ENCODE data around the gene GFY. TPM values are rescaled to one million over a fixed set of nuclear protein-coding genes. Genes with fewer than 3 reads are reported as not detected.

Gene GFY
- total RNA-seq, 2 experiments from 2014 or later = not detected

GRCh38 chr19:49423071-49423984 lies 1.9 kb upstream of the GFY start, which contains the start of gene PTH2:
Gene PTH2 (minus strand): TSS chr19:49423441. CDS start chr19:49423339, 102 bp downstream.
- CTCF ChIA-PET = interaction anchor here (1.0 to 7.2 kb wide), 2 partner anchors 13 kb away, joined by 3 to 71 read pairs; no protein-coding TSS in a partner anchor
- peaks cover 3% of the 10 kb centered on the region for H3K36me3 Mint-ChIP-seq (ENCODE audit: low read depth)
- no peak for DNase-seq
- peaks cover 69% of the 10 kb centered on the region for H3K4me1 Mint-ChIP-seq
- POLR2A ChIA-PET = no interaction called here
- H3K27ac Mint-ChIP-seq = peak within 1 kb of the TSS; percentile 68
- H3K9me3 Mint-ChIP-seq = no peaks in the 10 kb centered on the region
- H3K27me3 Mint-ChIP-seq = peaks cover 89% of the 10 kb centered on the region
- peak within 1 kb of the TSS; percentile 60 for H3K4me3 Mint-ChIP-seq

GRCh38 chr19:49423985-49424303 lies 1.2 kb upstream of the GFY start:
- peak; percentile 46 for DNase-seq
- H3K36me3 Mint-ChIP-seq (ENCODE audit: low read depth) = peaks cover 4% of the 10 kb centered on the region
- H3K4me1 Mint-ChIP-seq = peaks cover 74% of the 10 kb centered on the region
- POLR2A ChIA-PET = no interaction called here
- no peak overlapping the region for H3K27ac Mint-ChIP-seq
- CTCF ChIA-PET = interaction anchor here (0.5 to 7.2 kb wide), 4 partner anchors 12 to 20 kb away, joined by 3 to 71 read pairs (median 4); no protein-coding TSS in a partner anchor
- peak overlapping the region; percentile 46 for H3K4me3 Mint-ChIP-seq
- no peaks in the 10 kb centered on the region for H3K9me3 Mint-ChIP-seq
- peaks cover 91% of the 10 kb centered on the region for H3K27me3 Mint-ChIP-seq

- POLR2A ChIA-PET = no interaction called here
- Mint-ChIP-seq H3K4me1 (peaks cover 72% of the 10 kb centered on the region), H3K36me3 (ENCODE audit: low read depth) (peaks cover 4% of the 10 kb centered on the region), H3K27me3 (peaks cover 89% of the 10 kb centered on the region), H3K4me3 (no peak overlapping the region), H3K9me3 (no peaks in the 10 kb centered on the region), H3K27ac (no peak overlapping the region)
- CTCF ChIA-PET = interaction anchor here (1.0 to 2.1 kb wide), 5 partner anchors 10 to 44 kb away, joined by 4 to 6 read pairs (median 4); no protein-coding TSS in a partner anchor
- peak; percentile 33 for DNase-seq
Measured at GRCh38 chr19:49425922-49426592, 869 bp downstream of the GFY start.

GRCh38 chr19:49427339-49427738 lies 2.2 kb downstream of the GFY start:
- Mint-ChIP-seq H3K4me3 (no peak overlapping the region), H3K27me3 (peaks cover 87% of the 10 kb centered on the region), H3K36me3 (ENCODE audit: low read depth) (peaks cover 4% of the 10 kb centered on the region), H3K27ac (no peak overlapping the region), H3K9me3 (no peaks in the 10 kb centered on the region), H3K4me1 (peaks cover 67% of the 10 kb centered on the region)
- CTCF ChIA-PET = interaction anchor here (1.9 to 2.1 kb wide), 2 partner anchors 9 to 15 kb away, joined by 5 to 6 read pairs; no protein-coding TSS in a partner anchor
- POLR2A ChIA-PET = no interaction called here
- no peak for DNase-seq

GRCh38 chr19:49427855-49428546 lies 2.8 kb downstream of the GFY start:
- Mint-ChIP-seq H3K4me3 (peak overlapping the region; percentile 3), H3K27ac (peak overlapping the region; percentile 48), H3K4me1 (peaks cover 64% of the 10 kb centered on the region), H3K27me3 (peaks cover 86% of the 10 kb centered on the region), H3K36me3 (ENCODE audit: low read depth) (peaks cover 1% of the 10 kb centered on the region), H3K9me3 (no peaks in the 10 kb centered on the region)
- DNase-seq = no peak
- ChIA-PET POLR2A (no interaction called here), CTCF (interaction anchor here (1.9 to 2.1 kb wide), 2 partner anchors 8 to 14 kb away, joined by 5 to 6 read pairs; no protein-coding TSS in a partner anchor)

GRCh38 chr19:49428547-49429451 lies 3.6 kb downstream of the GFY start:
- ChIA-PET POLR2A (no interaction called here), CTCF (interaction anchor here (0.8 to 1.2 kb wide), 4 partner anchors 12 to 41 kb away, joined by 3 to 4 read pairs (median 3); no protein-coding TSS in a partner anchor)
- no peak for DNase-seq
- Mint-ChIP-seq H3K27ac (no peak overlapping the region), H3K4me3 (no peak overlapping the region), H3K27me3 (peaks cover 86% of the 10 kb centered on the region), H3K4me1 (peaks cover 62% of the 10 kb centered on the region), H3K36me3 (ENCODE audit: low read depth) (peaks cover 1% of the 10 kb centered on the region), H3K9me3 (no peaks in the 10 kb centered on the region)

- peaks cover 85% of the 10 kb centered on the region for H3K27me3 Mint-ChIP-seq
- peaks cover 1% of the 10 kb centered on the region for H3K36me3 Mint-ChIP-seq (ENCODE audit: low read depth)
- H3K9me3 Mint-ChIP-seq = no peaks in the 10 kb centered on the region
- DNase-seq = no peak
- no peak overlapping the region for H3K27ac Mint-ChIP-seq
- ChIA-PET CTCF (interaction anchor here (1.2 kb wide), 1 partner anchor 40 kb away, joined by 4 read pairs; no protein-coding TSS in a partner anchor), POLR2A (no interaction called here)
- H3K4me1 Mint-ChIP-seq = peaks cover 55% of the 10 kb centered on the region
- no peak overlapping the region for H3K4me3 Mint-ChIP-seq
Measured at GRCh38 chr19:49430172-49430677, 5.0 kb downstream of the GFY start.

- Mint-ChIP-seq H3K27me3 (peaks cover 85% of the 10 kb centered on the region), H3K4me1 (peaks cover 50% of the 10 kb centered on the region), H3K27ac (no peak overlapping the region), H3K4me3 (no peak overlapping the region), H3K9me3 (no peaks in the 10 kb centered on the region), H3K36me3 (ENCODE audit: low read depth) (peaks cover 1% of the 10 kb centered on the region)
- POLR2A ChIA-PET = no interaction called here
- CTCF ChIA-PET = interaction anchor here (0.6 to 0.9 kb wide), 2 partner anchors 39 to 1083 kb away, joined by 3 read pairs; partner anchors contain the start of gene ASPDH
- DNase-seq = peak; percentile 42
Measured at GRCh38 chr19:49430678-49431329, 5.6 kb downstream of the GFY start.

GRCh38 chr19:49431330-49431749 lies 6.2 kb downstream of the GFY start:
- Mint-ChIP-seq H3K4me1 (peaks cover 50% of the 10 kb centered on the region), H3K9me3 (no peaks in the 10 kb centered on the region), H3K27ac (no peak overlapping the region), H3K36me3 (ENCODE audit: low read depth) (peaks cover 1% of the 10 kb centered on the region), H3K27me3 (peaks cover 85% of the 10 kb centered on the region), H3K4me3 (no peak overlapping the region)
- ChIA-PET CTCF (interaction anchor here (0.6 to 0.9 kb wide), 2 partner anchors 40 to 1082 kb away, joined by 3 read pairs; partner anchors contain the start of gene ASPDH), POLR2A (no interaction called here)
- no peak for DNase-seq

GRCh38 chr19:49432141-49433073 lies 7.2 kb downstream of the GFY start:
- ChIA-PET CTCF (no interaction called here), POLR2A (no interaction called here)
- Mint-ChIP-seq H3K27ac (no peak overlapping the region), H3K4me1 (peaks cover 46% of the 10 kb centered on the region), H3K36me3 (ENCODE audit: low read depth) (peaks cover 1% of the 10 kb centered on the region), H3K27me3 (peaks cover 85% of the 10 kb centered on the region), H3K4me3 (peak overlapping the region; percentile 5), H3K9me3 (no peaks in the 10 kb centered on the region)
- peak; percentile 40 for DNase-seq

Measured in activated CD4-positive, alpha-beta T cell treated with anti-CD3 and anti-CD28 coated beads, Interleukin-2, amount 10 ng/mL, durations not matched to agents 7 days and 5 days (primary cell).